Colonic mucosa (tissue), 4 donors: Measurements from ENCODE around the gene IRF4. TPM values are rescaled to one million over a fixed set of nuclear protein-coding genes. Genes with fewer than 3 reads are reported as not detected.

Source experiments
- DNase-seq: peaks from one replicate; pipeline ENCODE4 v3.0.0-alpha.2; 2020
- H3K27ac ChIP-seq: fragments of 200-600 bp; one replicate; pipeline ENCODE4 v1.8.0; 2021
- H3K27me3 ChIP-seq: fragments of 200-600 bp; one replicate; pipeline ENCODE4 v1.8.0; 2021
- H3K36me3 ChIP-seq: fragments of 200-600 bp; one replicate; pipeline ENCODE4 v1.8.0; 2021
- H3K4me1 ChIP-seq: fragments of 200-600 bp; one replicate; pipeline ENCODE4 v1.8.0; 2021; ENCODE audit warnings: mild to moderate bottlenecking
- H3K4me3 ChIP-seq: fragments of 200-600 bp; one replicate; pipeline ENCODE4 v1.8.0; 2021
- H3K9ac ChIP-seq, 2 donors: one replicate each; pipeline ENCODE4 v1.7.0; 2013; ENCODE audit warnings: control low read depth in 2 of 2, low read depth in 2 of 2, low read length in 2 of 2
- H3K9me3 ChIP-seq: fragments of 200-600 bp; one replicate; pipeline ENCODE4 v1.8.0; 2021
- CTCF ChIP-seq: fragments of 200-600 bp; IDR thresholded peaks from one replicate; pipeline ENCODE4 v1.8.0; 2022; ENCODE audit warnings: antibody characterized with exemption, mild to moderate bottlenecking
- intact Hi-C: fragments of 100-400 bp; cut with DNase I; formaldehyde crosslinking; loops from one replicate; pipeline ENCODE4 v1.14.1; 2022
- total RNA-seq, 2 donors: library from RNA; stranded (reverse); fragmentation: NEBNext Ultra II Directional in 1 of 2; extraction: Animal tissue kit (Norgen Biotek cat#: 25700) in 1 of 2; gene quantifications; one replicate each; pipeline ENCODE4 v1.2.1, GENCODE V29; 2021
- donor health status: healthy.
- donor health status: DM: no; HTN: no; CAD: no.
- donor health status: DM: no; HTN: no; CAD: no.

The IRF4 gene
- total RNA-seq, 2 donors from 2014 or later, result 4.7 to 8.8 TPM

GRCh38 chr6:453152-453551 lies 61.6 kb downstream of the IRF4 start:
- no peak for TF ChIP-seq CTCF
- Histone ChIP-seq H3K27me3 (no peaks in the 10 kb centered on the region), H3K27ac (no peak overlapping the region), H3K9ac (no peak overlapping the region), H3K9me3 (no peaks in the 10 kb centered on the region), H3K4me3 (no peak overlapping the region), H3K4me1 (no peaks in the 10 kb centered on the region), H3K36me3 (no peaks in the 10 kb centered on the region)
- intact Hi-C loops, result no loop called here
- DNase-seq, result no peak

- H3K36me3 ChIP-seq, result no peaks in the 10 kb centered on the region
- no peaks in the 10 kb centered on the region for H3K4me1 ChIP-seq
- H3K27me3 ChIP-seq, result no peaks in the 10 kb centered on the region
- H3K9me3 ChIP-seq, result no peaks in the 10 kb centered on the region
- DNase-seq, result no peak
- no peak overlapping the region for H3K9ac ChIP-seq
- H3K27ac ChIP-seq, result no peak overlapping the region
- intact Hi-C loops, result no loop called here
- H3K4me3 ChIP-seq, result no peak overlapping the region
- no peak for TF ChIP-seq CTCF
Measured at GRCh38 chr6:454148-454991, 62.8 kb downstream of the IRF4 start.

GRCh38 chr6:455006-455585 lies 63.5 kb downstream of the IRF4 start:
- Histone ChIP-seq H3K4me1 (no peaks in the 10 kb centered on the region), H3K27ac (no peak overlapping the region), H3K27me3 (no peaks in the 10 kb centered on the region), H3K9ac (no peak overlapping the region), H3K9me3 (no peaks in the 10 kb centered on the region), H3K36me3 (no peaks in the 10 kb centered on the region), H3K4me3 (no peak overlapping the region)
- no peak for DNase-seq
- TF ChIP-seq CTCF, result no peak
- intact Hi-C loops, result no loop called here

DNA sequence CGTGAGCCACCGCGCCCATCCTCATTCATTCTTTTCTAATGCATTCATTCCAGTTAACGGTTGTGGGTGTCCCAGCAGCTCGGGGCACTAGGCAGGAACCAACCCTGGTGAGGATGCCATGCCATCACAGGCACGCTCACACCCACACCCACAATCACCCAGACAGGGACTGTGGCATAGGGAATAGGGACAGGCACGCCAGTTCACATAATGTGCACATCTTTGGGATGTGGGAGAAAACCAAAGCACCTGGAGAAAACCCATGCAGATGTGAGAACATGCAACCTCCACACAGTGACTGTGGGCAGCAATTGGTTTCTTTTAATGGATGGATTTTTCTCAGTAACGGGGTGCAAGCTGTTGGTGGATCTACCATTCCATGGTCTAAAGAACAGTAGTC lies 64.3 kb downstream of the IRF4 start:
- Histone ChIP-seq H3K4me3 (no peak overlapping the region), H3K9me3 (no peaks in the 10 kb centered on the region), H3K4me1 (no peaks in the 10 kb centered on the region), H3K27me3 (no peaks in the 10 kb centered on the region), H3K36me3 (no peaks in the 10 kb centered on the region), H3K27ac (no peak overlapping the region), H3K9ac (no peak overlapping the region)
- TF ChIP-seq CTCF, result no peak
- no peak for DNase-seq
- intact Hi-C loops, result no loop called here

DNA sequence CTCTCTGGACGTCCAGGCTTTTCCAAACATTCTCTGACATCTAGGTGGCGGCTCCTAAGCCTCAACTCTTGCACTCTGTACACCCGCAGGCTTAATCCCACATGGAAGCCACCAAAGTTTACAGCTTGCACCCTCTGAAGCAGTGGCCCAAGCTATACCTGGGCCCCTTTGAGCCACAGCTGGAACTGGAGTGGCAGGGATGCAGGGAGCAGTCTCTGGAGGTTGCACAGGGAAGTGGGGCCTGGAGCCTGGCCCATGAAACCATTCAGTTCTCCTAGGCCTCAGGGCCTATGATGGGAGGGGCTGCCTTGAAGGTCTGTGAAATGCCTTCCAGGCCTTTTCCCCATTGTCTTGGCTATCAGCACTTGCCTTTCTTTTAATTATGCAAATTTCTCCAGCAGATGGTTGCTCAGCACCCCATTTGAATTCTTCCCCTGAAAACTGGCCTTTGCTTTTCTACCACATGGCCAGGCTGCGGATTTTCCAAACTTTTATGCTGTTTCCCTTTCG lies 64.9 kb downstream of the IRF4 start:
- no peak for DNase-seq
- intact Hi-C loops, result no loop called here
- no peak for TF ChIP-seq CTCF

More for the DNA sequence above, 64.9 kb downstream of the IRF4 start:
- Histone ChIP-seq H3K4me3 (no peak overlapping the region), H3K27me3 (no peaks in the 10 kb centered on the region), H3K9me3 (no peaks in the 10 kb centered on the region), H3K36me3 (no peaks in the 10 kb centered on the region), H3K27ac (no peak overlapping the region), H3K4me1 (no peaks in the 10 kb centered on the region), H3K9ac (no peak overlapping the region)
